Adrenal gland (tissue), 12 donors: Measurements from ENCODE around the gene SERPINB8. TPM values are rescaled to one million over a fixed set of nuclear protein-coding genes. Genes with fewer than 3 reads are reported as not detected.

Experiments used
- DNase-seq, 7 donors: peaks; one replicate each; pipeline ENCODE4 v3.0.0-alpha.2; 2019 to 2020
- H3K27ac ChIP-seq, 5 donors: fragments of 200-600 bp; sonication (generic) in 4 of 5; 1 replicate in 3 of 5; 2 replicates in 2 of 5; pipeline versions ENCODE4 v1.5.1 to v1.8.0; 2016 to 2020; ENCODE audit warnings: mild to moderate bottlenecking in 1 of 5
- H3K27me3 ChIP-seq: fragments of 200-600 bp; 2 replicates; pipeline ENCODE4 v1.8.0; 2021
- H3K36me3 ChIP-seq, 2 donors: fragments of 200-600 bp; replicated peaks in 1 of 2; 1 replicate in 1 of 2; 2 replicates in 1 of 2; pipeline versions ENCODE4 v1.5.1 to v1.8.0; 2018 to 2022
- H3K4me1 ChIP-seq, 2 donors: fragments of 200-600 bp; replicated peaks in 1 of 2; 1 replicate in 1 of 2; 2 replicates in 1 of 2; pipeline versions ENCODE4 v1.5.1 to v1.8.0; 2018 to 2021
- H3K4me3 ChIP-seq, 4 donors: fragments of 200-600 bp; sonication (generic) in 3 of 4; one replicate each; pipeline ENCODE4 v1.5.1; 2016 to 2018
- H3K9me3 ChIP-seq, 3 donors: fragments of 200-600 bp; sonication (generic) in 1 of 3; replicated peaks in 1 of 3; 1 replicate in 2 of 3; 2 replicates in 1 of 3; pipeline versions ENCODE4 v1.5.1 to v1.8.0; 2016 to 2021
- CTCF ChIP-seq, 6 experiments: fragments of 450-650 bp in 4 of 6; fragments of 200-600 bp in 2 of 6; sonication (generic) in 1 of 6; IDR thresholded peaks; 1 replicate in 5 of 6; 2 replicates in 1 of 6; pipeline versions ENCODE4 v1.5.1 to v1.8.0; 2016 to 2021; ENCODE audit warnings: antibody characterized with exemption in 6 of 6, mild to moderate bottlenecking in 2 of 6, moderate library complexity in 1 of 6
- POLR2A ChIP-seq, 2 donors: fragments of 450-650 bp; IDR thresholded peaks; one replicate each; pipeline ENCODE4 v1.6.1; 2017; ENCODE audit warnings: antibody characterized with exemption in 2 of 2, mild to moderate bottlenecking in 2 of 2, moderate library complexity in 1 of 2
- WGBS, 4 donors: extraction: QIAGEN DNeasy Blood & Tissue Kit in 2 of 4; methylation state at CpG; one replicate each; pipeline versions ENCODE4 v1.1.5 to v1.1.7; 2013 to 2017; 5-methylcytosine and 5-hydroxymethylcytosine counted together
- intact Hi-C, 2 donors: fragments of 100-400 bp; cut with DNase I; formaldehyde crosslinking; loops; one replicate each; pipeline versions ENCODE4 v1.14.1 to v1.15.0; 2022 to 2023
- polyA plus RNA-seq, 3 donors: library from polyadenylated mRNA; stranded (reverse); fragments of 200-250 nt in 2 of 3; fragments of 350-450 nt in 1 of 3; fragmentation: Illumina TruSeq in 1 of 3; extraction: RNeasy Lipid Tissue Mini Kit (QIAGEN cat#74804) in 1 of 3; gene quantifications; one replicate each; pipeline ENCODE4 v1.2.3, GENCODE V29; 2013 to 2014
- total RNA-seq, 9 donors: library from RNA; depleted of rRNA in 4 of 9; stranded (reverse); fragments of >200 nt in 4 of 9; fragments of 120-200 nt in 1 of 9; fragmentation: NEBNext Ultra II Directional in 1 of 9; extraction: Animal tissue kit (Norgen Biotek cat#: 25700) in 1 of 9; gene quantifications; one replicate each; pipeline versions ENCODE4 v1.1.0 to v1.2.4, GENCODE V29; 2013 to 2023
- donor health status: healthy with polysubstance abuse.
- donor health status: Bipolar disorder and iron deficiency.
- donor health status: DM: yes; HTN: yes; CAD: no.
- donor health status: DM: no; HTN: no; CAD: no.
- donor health status: DM: no; HTN: no; CAD: no.
- donor health status: DM: yes; HTN: yes; CAD: no.

Gene SERPINB8
- total and polyA plus RNA-seq, 12 donors, result 3.7 to 31.6 (median 10.7) TPM

- H3K27me3 ChIP-seq, result no peaks in the 10 kb centered on the region
- H3K9me3 ChIP-seq, result no peaks in the 10 kb centered on the region
- H3K36me3 ChIP-seq, result no peaks in the 10 kb centered on the region
- H3K4me3 ChIP-seq, result no peak overlapping the region
- TF ChIP-seq CTCF (IDR thresholded peaks at IDR 0.05) (peak; percentile 65 to 88 (median 76)), POLR2A (IDR thresholded peaks at IDR 0.05) (no peak)
- WGBS, 4 donors, result 2 to 20% (median 17%) methylated on average over 5 to 6 of the region's 6 CpGs
- DNase-seq, result peak in 6 of 7 donors; percentile 33 to 81 (median 59)
- no peaks in the 10 kb centered on the region for H3K4me1 ChIP-seq
- intact Hi-C loops, result no loop called here
- H3K27ac ChIP-seq, result no peak overlapping the region
Observed at GRCh38 chr18:63994783-63995399, 25.0 kb downstream of the SERPINB8 start.

GRCh38 chr18:63997041-63997440, 27.2 kb downstream of the SERPINB8 start:
- intact Hi-C loops, result no loop called here
- no peaks in the 10 kb centered on the region for H3K4me1 ChIP-seq
- no peaks in the 10 kb centered on the region for H3K9me3 ChIP-seq
- H3K27me3 ChIP-seq, result no peaks in the 10 kb centered on the region
- whole genome bisulfite sequencing, 4 donors, result 78 to 83% (median 79%) methylated on average over 3 to 4 of the region's 4 CpGs
- H3K36me3 ChIP-seq, result no peaks in the 10 kb centered on the region
- H3K27ac ChIP-seq, result no peak overlapping the region
- H3K4me3 ChIP-seq, result no peak overlapping the region
- DNase-seq, result no peak
- no peak for TF ChIP-seq POLR2A (IDR thresholded peaks at IDR 0.05)
- TF ChIP-seq CTCF (IDR thresholded peaks at IDR 0.05), result no peak

GRCh38 chr18:63997606-63998005, 27.7 kb downstream of the SERPINB8 start:
- no peaks in the 10 kb centered on the region for H3K27me3 ChIP-seq
- 54 to 63% (median 56%) methylated on average over 2 of the region's 2 CpGs for WGBS, 4 donors
- no peak for TF ChIP-seq POLR2A (IDR thresholded peaks at IDR 0.05)
- no peak for DNase-seq
- H3K36me3 ChIP-seq, result no peaks in the 10 kb centered on the region
- no peak overlapping the region for H3K27ac ChIP-seq
- no peak overlapping the region for H3K4me3 ChIP-seq
- intact Hi-C loops, result no loop called here
- no peaks in the 10 kb centered on the region for H3K9me3 ChIP-seq
- H3K4me1 ChIP-seq, result no peaks in the 10 kb centered on the region

- Histone ChIP-seq H3K36me3 (no peaks in the 10 kb centered on the region), H3K4me3 (no peak overlapping the region), H3K9me3 (no peaks in the 10 kb centered on the region), H3K27me3 (no peaks in the 10 kb centered on the region), H3K4me1 (no peaks in the 10 kb centered on the region), H3K27ac (no peak overlapping the region)
- 84 to 94% (median 90%) methylated on average over 2 of the region's 2 CpGs for WGBS, 4 donors
- intact Hi-C loops, result no loop called here
- no peak for DNase-seq
- TF ChIP-seq POLR2A (IDR thresholded peaks at IDR 0.05) (no peak), CTCF (IDR thresholded peaks at IDR 0.05) (no peak)
Observed at GRCh38 chr18:63999871-64000270, 30.0 kb downstream of the SERPINB8 start.

GRCh38 chr18:64002581-64002980, 32.7 kb downstream of the SERPINB8 start:
- 47 to 89% (median 55%) methylated on average over 3 to 41 of the region's 41 CpGs for WGBS, 4 donors
- TF ChIP-seq CTCF (IDR thresholded peaks at IDR 0.05) (no peak), POLR2A (IDR thresholded peaks at IDR 0.05) (no peak)
- H3K4me1 ChIP-seq, result no peaks in the 10 kb centered on the region
- no peak overlapping the region for H3K4me3 ChIP-seq
- no peaks in the 10 kb centered on the region for H3K27me3 ChIP-seq
- intact Hi-C loops, result no loop called here
- no peaks in the 10 kb centered on the region for H3K36me3 ChIP-seq
- DNase-seq, result no peak
- no peak overlapping the region for H3K27ac ChIP-seq
- H3K9me3 ChIP-seq, result no peaks in the 10 kb centered on the region
